ENCODE data around the gene MYH14. TPM values are rescaled to one million over a fixed set of nuclear protein-coding genes. Genes with fewer than 3 reads are reported as not detected.

The MYH14 gene
- total RNA-seq, 2 donors from 2014 or later, result 2.6 to 11.1 TPM

GRCh38 chr19:50244695-50245094, 41.3 kb downstream of the MYH14 start:
- Histone ChIP-seq H3K36me3 (no peaks in the 10 kb centered on the region), H3K4me3 (no peak overlapping the region), H3K27me3 (replicated peaks; ENCODE audit: insufficient read depth) (no peaks in the 10 kb centered on the region), H3K27ac (no peak overlapping the region), H3K4me1 (ENCODE audit: control insufficient read depth in 1 of 2, low read depth in 2 of 2) (no peaks in the 10 kb centered on the region), H3K9me3 (no peaks in the 10 kb centered on the region)
- DNase-seq (ENCODE audit: low spot score), result no peak
- ATAC-seq (ENCODE audit: insufficient number of reproducible peaks, low FRiP score, low read depth), result no peak
- no peak for TF ChIP-seq CTCF (IDR thresholded peaks at IDR 0.05)

DNA sequence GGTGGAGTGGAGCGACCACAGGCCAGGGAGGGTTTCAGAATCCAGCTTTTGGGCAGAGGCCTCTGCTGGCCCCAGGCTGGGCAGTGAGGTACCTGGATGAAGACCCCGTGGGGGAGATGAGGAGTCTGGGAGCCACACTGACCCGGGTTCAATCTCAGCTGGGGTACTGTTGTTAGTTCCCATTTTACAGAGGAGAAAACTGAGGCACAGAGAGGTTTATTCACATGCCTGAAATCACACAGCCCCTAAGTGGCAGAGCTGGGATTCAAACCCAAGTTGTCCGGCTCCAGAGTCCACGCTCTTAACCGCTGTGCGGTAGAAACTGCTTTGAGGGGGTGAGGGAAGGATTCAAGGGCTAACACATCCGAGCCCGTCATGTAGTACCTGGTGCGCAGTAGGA, 45.0 kb downstream of the MYH14 start:
- ATAC-seq (ENCODE audit: insufficient number of reproducible peaks, low FRiP score, low read depth) (no peak), DNase-seq (ENCODE audit: low spot score) (no peak)
- H3K27ac ChIP-seq, result no peak overlapping the region
- H3K36me3 ChIP-seq, result no peaks in the 10 kb centered on the region
- no peak overlapping the region for H3K4me3 ChIP-seq
- H3K9me3 ChIP-seq, result peaks cover 8% of the 10 kb centered on the region
- TF ChIP-seq CTCF (IDR thresholded peaks at IDR 0.05), result no peak
- no peaks in the 10 kb centered on the region for H3K27me3 ChIP-seq (replicated peaks; ENCODE audit: insufficient read depth)
- H3K4me1 ChIP-seq (ENCODE audit: control insufficient read depth in 1 of 2, low read depth in 2 of 2), result no peaks in the 10 kb centered on the region

DNA sequence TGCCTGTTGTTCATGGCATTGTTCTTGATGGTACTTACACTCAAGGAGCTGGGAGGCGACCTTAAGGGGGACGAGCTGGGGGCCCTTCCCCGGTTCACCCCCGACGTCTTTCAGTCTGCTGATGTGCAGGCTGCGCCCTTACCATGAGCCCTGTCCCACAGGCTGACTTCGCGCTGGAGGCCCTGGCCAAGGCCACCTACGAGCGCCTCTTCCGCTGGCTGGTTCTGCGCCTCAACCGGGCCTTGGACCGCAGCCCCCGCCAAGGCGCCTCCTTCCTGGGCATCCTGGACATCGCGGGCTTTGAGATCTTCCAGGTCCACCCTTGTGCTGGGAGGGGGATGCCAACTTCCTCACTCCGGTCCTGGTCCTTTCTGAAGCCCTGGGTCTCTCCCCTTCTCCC, 45.4 kb downstream of the MYH14 start:
- TF ChIP-seq CTCF (IDR thresholded peaks at IDR 0.05), result no peak
- no peaks in the 10 kb centered on the region for H3K36me3 ChIP-seq
- no peaks in the 10 kb centered on the region for H3K27me3 ChIP-seq (replicated peaks; ENCODE audit: insufficient read depth)
- no peak overlapping the region for H3K27ac ChIP-seq
- H3K9me3 ChIP-seq, result peaks cover 12% of the 10 kb centered on the region
- H3K4me3 ChIP-seq, result no peak overlapping the region
- DNase-seq (ENCODE audit: low spot score) (no peak), ATAC-seq (ENCODE audit: insufficient number of reproducible peaks, low FRiP score, low read depth) (no peak)
- no peaks in the 10 kb centered on the region for H3K4me1 ChIP-seq (ENCODE audit: control insufficient read depth in 1 of 2, low read depth in 2 of 2)

DNA sequence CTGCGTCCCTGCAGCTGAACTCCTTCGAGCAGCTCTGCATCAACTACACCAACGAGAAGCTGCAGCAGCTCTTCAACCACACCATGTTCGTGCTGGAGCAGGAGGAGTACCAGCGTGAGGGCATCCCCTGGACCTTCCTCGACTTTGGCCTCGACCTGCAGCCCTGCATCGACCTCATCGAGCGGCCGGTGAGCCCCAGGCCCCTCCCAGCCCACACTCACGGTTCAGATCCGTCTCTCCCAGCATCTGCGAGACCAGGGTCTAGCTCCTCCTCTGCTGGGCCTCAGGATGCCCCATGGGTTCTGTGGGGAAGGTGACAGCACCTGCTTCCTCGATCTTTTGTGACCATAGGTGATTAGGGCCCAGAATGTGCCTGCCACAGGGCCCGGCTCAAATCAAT, 46.2 kb downstream of the MYH14 start:
- Histone ChIP-seq H3K27me3 (replicated peaks; ENCODE audit: insufficient read depth) (no peaks in the 10 kb centered on the region), H3K4me1 (ENCODE audit: control insufficient read depth in 1 of 2, low read depth in 2 of 2) (no peaks in the 10 kb centered on the region), H3K9me3 (peaks cover 12% of the 10 kb centered on the region), H3K36me3 (no peaks in the 10 kb centered on the region), H3K4me3 (no peak overlapping the region), H3K27ac (no peak overlapping the region)
- no peak for TF ChIP-seq CTCF (IDR thresholded peaks at IDR 0.05)
- ATAC-seq (ENCODE audit: insufficient number of reproducible peaks, low FRiP score, low read depth), result no peak
- no peak for DNase-seq (ENCODE audit: low spot score)

GRCh38 chr19:50250450-50251136, 47.2 kb downstream of the MYH14 start:
- TF ChIP-seq CTCF (IDR thresholded peaks at IDR 0.05), result no peak
- DNase-seq (ENCODE audit: low spot score), result no peak
- no peaks in the 10 kb centered on the region for H3K27me3 ChIP-seq (replicated peaks; ENCODE audit: insufficient read depth)
- no peaks in the 10 kb centered on the region for H3K36me3 ChIP-seq
- H3K4me3 ChIP-seq, result no peak overlapping the region
- H3K9me3 ChIP-seq, result peaks cover 12% of the 10 kb centered on the region
- no peaks in the 10 kb centered on the region for H3K4me1 ChIP-seq (ENCODE audit: control insufficient read depth in 1 of 2, low read depth in 2 of 2)
- ATAC-seq (ENCODE audit: insufficient number of reproducible peaks, low FRiP score, low read depth), result no peak
- no peak overlapping the region for H3K27ac ChIP-seq
